ENCODE results near the gene SIRT2.
A peak's percentile ranks its signal among the peaks of the same experiment; 100 is the strongest.

Gene SIRT2

GRCh38 chr19:38920602-38921419 lies 21.4 kb upstream of the SIRT2 start:
- in situ Hi-C loops (cut with HindIII; ENCODE audit: low sequenced_read_pairs), result no loop called here
- TF ChIP-seq, protein P1, sequence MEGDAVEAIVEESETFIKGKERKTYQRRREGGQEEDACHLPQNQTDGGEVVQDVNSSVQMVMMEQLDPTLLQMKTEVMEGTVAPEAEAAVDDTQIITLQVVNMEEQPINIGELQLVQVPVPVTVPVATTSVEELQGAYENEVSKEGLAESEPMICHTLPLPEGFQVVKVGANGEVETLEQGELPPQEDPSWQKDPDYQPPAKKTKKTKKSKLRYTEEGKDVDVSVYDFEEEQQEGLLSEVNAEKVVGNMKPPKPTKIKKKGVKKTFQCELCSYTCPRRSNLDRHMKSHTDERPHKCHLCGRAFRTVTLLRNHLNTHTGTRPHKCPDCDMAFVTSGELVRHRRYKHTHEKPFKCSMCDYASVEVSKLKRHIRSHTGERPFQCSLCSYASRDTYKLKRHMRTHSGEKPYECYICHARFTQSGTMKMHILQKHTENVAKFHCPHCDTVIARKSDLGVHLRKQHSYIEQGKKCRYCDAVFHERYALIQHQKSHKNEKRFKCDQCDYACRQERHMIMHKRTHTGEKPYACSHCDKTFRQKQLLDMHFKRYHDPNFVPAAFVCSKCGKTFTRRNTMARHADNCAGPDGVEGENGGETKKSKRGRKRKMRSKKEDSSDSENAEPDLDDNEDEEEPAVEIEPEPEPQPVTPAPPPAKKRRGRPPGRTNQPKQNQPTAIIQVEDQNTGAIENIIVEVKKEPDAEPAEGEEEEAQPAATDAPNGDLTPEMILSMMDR (IDR thresholded peaks at IDR 0.05; ENCODE audit: low read depth, low read length), result no peak
- no peak for DNase-seq (ENCODE audit: low read depth, low spot score)
- H3K4me3 ChIP-seq (ENCODE audit: low read depth, low read length), result no peak overlapping the region

GRCh38 chr19:38919837-38920601 lies 20.6 kb upstream of the SIRT2 start:
- no peak overlapping the region for H3K4me3 ChIP-seq (ENCODE audit: low read depth, low read length)
- DNase-seq (ENCODE audit: low read depth, low spot score), result no peak
- TF ChIP-seq, protein P1 (IDR thresholded peaks at IDR 0.05; ENCODE audit: low read depth, low read length), result no peak
- in situ Hi-C loops (cut with HindIII; ENCODE audit: low sequenced_read_pairs), result no loop called here

DNA sequence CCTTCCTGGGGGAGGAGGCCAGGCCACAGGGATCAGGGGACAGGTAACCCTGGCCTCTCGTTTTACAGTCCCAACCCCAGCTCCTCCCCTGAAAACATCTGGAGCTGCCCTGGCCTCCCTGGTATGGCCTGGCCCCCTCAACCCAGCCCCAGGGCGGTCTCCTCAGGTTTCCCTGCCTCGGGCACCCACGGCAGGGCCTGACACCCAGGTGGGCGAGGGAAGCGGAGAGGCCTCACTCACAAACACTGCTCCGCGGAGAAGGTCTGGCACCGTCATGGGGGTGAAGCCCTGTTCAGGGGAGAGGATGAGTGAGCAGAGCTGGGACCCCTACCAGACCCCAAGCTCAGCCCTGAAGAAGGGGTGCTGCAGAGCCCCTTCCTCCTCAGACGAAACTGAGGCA lies 19.1 kb upstream of the SIRT2 start:
- TF ChIP-seq, protein P1 (IDR thresholded peaks at IDR 0.05; ENCODE audit: low read depth, low read length), result no peak
- no peak for DNase-seq (ENCODE audit: low read depth, low spot score)
- no peak overlapping the region for H3K4me3 ChIP-seq (ENCODE audit: low read depth, low read length)
- in situ Hi-C loops (cut with HindIII; ENCODE audit: low sequenced_read_pairs), result no loop called here

- in situ Hi-C loops (cut with HindIII; ENCODE audit: low sequenced_read_pairs), result no loop called here
- no peak overlapping the region for H3K4me3 ChIP-seq (ENCODE audit: low read depth, low read length)
- TF ChIP-seq, protein P1 (IDR thresholded peaks at IDR 0.05; ENCODE audit: low read depth, low read length), result peak; percentile 16
- no peak for DNase-seq (ENCODE audit: low read depth, low spot score)
Measured at GRCh38 chr19:38917921-38918491, 18.6 kb upstream of the SIRT2 start.

GRCh38 chr19:38917516-38917915 lies 18.1 kb upstream of the SIRT2 start:
- TF ChIP-seq, protein P1 (IDR thresholded peaks at IDR 0.05; ENCODE audit: low read depth, low read length), result no peak
- in situ Hi-C loops (cut with HindIII; ENCODE audit: low sequenced_read_pairs), result no loop called here
- DNase-seq (ENCODE audit: low read depth, low spot score), result no peak
- H3K4me3 ChIP-seq (ENCODE audit: low read depth, low read length), result no peak overlapping the region
